ENCODE measurements around the gene MESP2. TPM values are rescaled to one million over a fixed set of nuclear protein-coding genes. Genes with fewer than 3 reads are reported as not detected.

MESP2 gene
- total RNA-seq, 2 experiments from 2014 or later, result not detected

DNA sequence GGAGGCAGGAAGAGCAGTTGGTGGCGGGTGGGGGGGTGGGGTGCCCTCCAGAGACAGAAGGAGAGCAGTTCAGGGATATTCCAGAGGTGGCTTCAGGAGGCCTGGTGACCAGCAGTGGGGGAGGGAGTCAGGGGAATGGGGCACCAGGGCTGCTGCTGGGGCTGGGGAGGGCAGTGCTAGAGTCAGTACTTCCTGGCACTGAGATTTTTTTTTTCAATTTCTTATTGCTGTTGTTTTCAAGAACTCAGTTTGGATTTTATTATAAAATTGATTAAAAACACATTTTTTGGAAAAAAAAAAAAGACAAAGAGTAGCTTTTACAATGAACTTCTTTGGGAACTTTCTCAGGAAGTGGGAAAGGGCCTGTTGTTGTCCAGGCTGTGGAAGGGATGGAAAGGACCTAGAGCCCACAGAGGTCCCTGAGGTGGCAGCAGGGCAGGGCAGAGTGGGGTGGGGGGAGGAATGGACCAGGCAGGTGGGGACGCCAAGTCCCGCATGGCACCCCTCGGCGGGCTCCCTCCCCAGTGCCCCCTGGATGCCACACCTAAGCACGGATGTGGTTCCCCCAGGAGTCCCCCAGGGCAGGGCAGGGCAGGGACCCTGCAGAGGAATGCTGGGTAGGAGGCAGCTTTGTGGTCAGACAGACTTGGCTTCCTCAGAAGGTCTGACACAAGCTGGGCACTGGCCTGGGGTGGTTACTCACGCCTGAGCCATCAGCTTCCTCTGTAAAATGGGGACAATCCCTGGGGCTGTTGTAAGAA lies 47.0 kb downstream of the MESP2 start:
- no peaks in the 10 kb centered on the region for H3K9me3 Mint-ChIP-seq

DNA sequence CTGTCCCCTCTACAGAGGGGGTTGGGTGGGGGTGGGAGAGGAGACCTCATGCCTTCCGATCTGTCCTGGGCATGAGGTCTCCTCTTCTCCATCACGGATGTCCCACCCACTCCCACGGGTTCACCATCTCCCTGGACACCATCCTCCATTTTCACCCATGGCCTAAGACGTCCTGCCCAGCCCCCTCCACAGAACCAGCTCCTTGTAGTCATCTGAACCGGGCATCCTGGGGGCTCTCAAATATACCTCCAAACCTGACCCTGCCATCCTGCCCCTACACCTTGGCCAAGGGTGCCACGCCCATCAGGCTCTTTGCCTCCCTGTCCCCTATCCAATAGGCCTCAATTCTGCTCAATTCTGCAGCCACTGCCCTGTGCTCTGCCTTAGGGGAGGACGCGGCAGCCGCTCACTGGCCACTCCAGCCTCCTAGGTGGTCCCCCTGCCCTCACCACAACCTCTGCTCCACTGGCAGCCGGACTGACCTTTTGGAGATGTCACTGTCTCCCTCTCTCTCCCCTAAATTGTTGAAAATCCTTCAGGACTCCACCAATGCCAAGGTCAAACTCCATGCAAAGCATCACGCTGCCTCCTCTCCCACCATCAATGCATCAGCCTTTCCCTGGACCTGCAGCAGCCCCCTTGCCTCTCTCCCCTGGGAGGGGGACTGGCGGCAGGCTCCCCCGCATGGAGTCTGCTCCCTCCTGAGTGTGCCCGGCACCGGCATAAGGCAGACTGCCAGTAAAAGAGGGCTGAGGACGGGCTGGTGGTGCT lies 47.9 kb downstream of the MESP2 start:
- H3K9me3 Mint-ChIP-seq, result no peaks in the 10 kb centered on the region
- H3K4me1 ChIP-seq (ENCODE audit: insufficient read depth, low read length), result no peaks in the 10 kb centered on the region
- peaks cover 25% of the 10 kb centered on the region for H3K27me3 Mint-ChIP-seq
- no peaks in the 10 kb centered on the region for H3K36me3 Mint-ChIP-seq (ENCODE audit: low read depth)
- H3K9me3 ChIP-seq (ENCODE audit: control insufficient read depth in 1 of 2, insufficient read depth in 1 of 2, low read length in 2 of 2), result no peaks in the 10 kb centered on the region
- ATAC-seq (ENCODE audit: poor library complexity) (no peak), DNase-seq (no peak)
- no peaks in the 10 kb centered on the region for H3K36me3 ChIP-seq (ENCODE audit: insufficient read depth, low read length)
- H3K27ac ChIP-seq (ENCODE audit: low read depth in 1 of 2, low read length in 2 of 2), result no peak overlapping the region
- no peak overlapping the region for H3K4me3 ChIP-seq (ENCODE audit: low read length)
- POLR2A ChIA-PET, result no interaction called here
- peaks cover 0 to 2% of the 10 kb centered on the region in 2 experiments for H3K27me3 ChIP-seq (ENCODE audit: control insufficient read depth in 1 of 2, insufficient read depth in 2 of 2, low read length in 2 of 2)
- CTCF ChIA-PET, result no interaction called here
- H3K27ac Mint-ChIP-seq, result no peak overlapping the region
- H3K4me1 Mint-ChIP-seq (ENCODE audit: low read depth), result no peaks in the 10 kb centered on the region
- intact Hi-C loops (cut with DNase I, micrococcal nuclease), result no loop called here
- TF ChIP-seq, protein P1, sequence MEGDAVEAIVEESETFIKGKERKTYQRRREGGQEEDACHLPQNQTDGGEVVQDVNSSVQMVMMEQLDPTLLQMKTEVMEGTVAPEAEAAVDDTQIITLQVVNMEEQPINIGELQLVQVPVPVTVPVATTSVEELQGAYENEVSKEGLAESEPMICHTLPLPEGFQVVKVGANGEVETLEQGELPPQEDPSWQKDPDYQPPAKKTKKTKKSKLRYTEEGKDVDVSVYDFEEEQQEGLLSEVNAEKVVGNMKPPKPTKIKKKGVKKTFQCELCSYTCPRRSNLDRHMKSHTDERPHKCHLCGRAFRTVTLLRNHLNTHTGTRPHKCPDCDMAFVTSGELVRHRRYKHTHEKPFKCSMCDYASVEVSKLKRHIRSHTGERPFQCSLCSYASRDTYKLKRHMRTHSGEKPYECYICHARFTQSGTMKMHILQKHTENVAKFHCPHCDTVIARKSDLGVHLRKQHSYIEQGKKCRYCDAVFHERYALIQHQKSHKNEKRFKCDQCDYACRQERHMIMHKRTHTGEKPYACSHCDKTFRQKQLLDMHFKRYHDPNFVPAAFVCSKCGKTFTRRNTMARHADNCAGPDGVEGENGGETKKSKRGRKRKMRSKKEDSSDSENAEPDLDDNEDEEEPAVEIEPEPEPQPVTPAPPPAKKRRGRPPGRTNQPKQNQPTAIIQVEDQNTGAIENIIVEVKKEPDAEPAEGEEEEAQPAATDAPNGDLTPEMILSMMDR (IDR thresholded peaks at IDR 0.05), result no peak
- H3K4me3 Mint-ChIP-seq, result no peak overlapping the region

More for the DNA sequence above, 47.0 kb downstream of the MESP2 start:
- H3K9me3 ChIP-seq (ENCODE audit: control insufficient read depth in 1 of 2, insufficient read depth in 1 of 2, low read length in 2 of 2), result no peaks in the 10 kb centered on the region
- no peak overlapping the region for H3K4me3 ChIP-seq (ENCODE audit: low read length)
- H3K4me3 Mint-ChIP-seq, result no peak overlapping the region
- intact Hi-C loops (cut with DNase I, micrococcal nuclease), result no loop called here
- H3K27ac ChIP-seq (ENCODE audit: low read depth in 1 of 2, low read length in 2 of 2), result no peak overlapping the region
- TF ChIP-seq, protein P1 (IDR thresholded peaks at IDR 0.05), result no peak
- ChIA-PET POLR2A (interaction anchor here (0.6 kb wide), 1 partner anchor 88 kb away, joined by 3 read pairs; no protein-coding TSS in a partner anchor), CTCF (no interaction called here)
- H3K36me3 ChIP-seq (ENCODE audit: insufficient read depth, low read length), result no peaks in the 10 kb centered on the region
- H3K27ac Mint-ChIP-seq, result no peak overlapping the region
- no peaks in the 10 kb centered on the region for H3K4me1 Mint-ChIP-seq (ENCODE audit: low read depth)
- peaks cover 0 to 2% of the 10 kb centered on the region in 2 experiments for H3K27me3 ChIP-seq (ENCODE audit: control insufficient read depth in 1 of 2, insufficient read depth in 2 of 2, low read length in 2 of 2)
- no peaks in the 10 kb centered on the region for H3K36me3 Mint-ChIP-seq (ENCODE audit: low read depth)
- peak in 2 of 14 experiments; percentile 45 to 59 for DNase-seq
- no peak for ATAC-seq (ENCODE audit: poor library complexity)
- peaks cover 28% of the 10 kb centered on the region for H3K27me3 Mint-ChIP-seq
- H3K4me1 ChIP-seq (ENCODE audit: insufficient read depth, low read length), result no peaks in the 10 kb centered on the region

DNA sequence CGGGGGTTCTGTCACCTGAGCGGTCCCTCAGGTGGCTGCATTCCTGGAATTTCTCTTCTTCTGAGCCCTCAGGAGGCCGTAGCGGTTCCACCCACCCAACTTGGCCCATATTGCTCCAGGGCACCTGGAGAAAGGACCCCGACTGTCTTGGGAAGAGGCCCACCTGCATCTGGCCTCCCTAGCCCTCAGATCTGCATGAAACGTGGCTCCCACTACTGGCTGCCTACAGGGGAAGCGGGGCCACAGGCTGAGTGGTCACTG lies 48.4 kb downstream of the MESP2 start:
- Histone ChIP-seq H3K27ac (ENCODE audit: low read depth in 1 of 2, low read length in 2 of 2) (no peak overlapping the region), H3K9me3 (ENCODE audit: control insufficient read depth in 1 of 2, insufficient read depth in 1 of 2, low read length in 2 of 2) (no peaks in the 10 kb centered on the region), H3K4me3 (ENCODE audit: low read length) (no peak overlapping the region), H3K27me3 (ENCODE audit: control insufficient read depth in 1 of 2, insufficient read depth in 2 of 2, low read length in 2 of 2) (no peaks in the 10 kb centered on the region), H3K4me1 (ENCODE audit: insufficient read depth, low read length) (no peaks in the 10 kb centered on the region), H3K36me3 (ENCODE audit: insufficient read depth, low read length) (no peaks in the 10 kb centered on the region)
- TF ChIP-seq, protein P1 (IDR thresholded peaks at IDR 0.05), result no peak
- ATAC-seq (ENCODE audit: poor library complexity) (no peak), DNase-seq (no peak)
- ChIA-PET POLR2A (no interaction called here), CTCF (no interaction called here)
- no peaks in the 10 kb centered on the region for H3K4me1 Mint-ChIP-seq (ENCODE audit: low read depth)
- H3K9me3 Mint-ChIP-seq, result no peaks in the 10 kb centered on the region
- intact Hi-C loops (cut with DNase I, micrococcal nuclease), result no loop called here
- no peak overlapping the region for H3K27ac Mint-ChIP-seq
- no peak overlapping the region for H3K4me3 Mint-ChIP-seq
- H3K36me3 Mint-ChIP-seq (ENCODE audit: low read depth), result no peaks in the 10 kb centered on the region
- H3K27me3 Mint-ChIP-seq, result peaks cover 20% of the 10 kb centered on the region
